Lung (tissue), 12 donors: ENCODE measurements around the gene CMTM5. TPM values are rescaled to one million over a fixed set of nuclear protein-coding genes. Genes with fewer than 3 reads are reported as not detected.

Source experiments
- ATAC-seq: fragments of 200-7000 bp; cut with Tn5 transposase; one replicate; pipeline ENCODE4 v1.9.1; 2020; ENCODE audit warnings: moderate number of reproducible peaks; ENCODE audit not compliant: insufficient read depth, low FRiP score
- DNase-seq, 3 donors: peaks; one replicate each; pipeline ENCODE4 v3.0.0-alpha.2; 2013 to 2017
- H3K27ac ChIP-seq, 2 donors: one replicate each; pipeline ENCODE4 v1.5.1; 2013; ENCODE audit warnings: mild to moderate bottlenecking in 2 of 2, moderate library complexity in 2 of 2, control low read depth in 1 of 2, inconsistent platforms in 1 of 2, low read depth in 1 of 2, low read length in 1 of 2
- H3K27me3 ChIP-seq, 3 donors: one replicate each; pipeline ENCODE4 v1.5.1; 2013; ENCODE audit warnings: low read length in 2 of 3; ENCODE audit not compliant: control insufficient read depth in 3 of 3, insufficient read depth in 3 of 3
- H3K36me3 ChIP-seq, 4 donors: one replicate each; pipeline ENCODE4 v1.5.1; 2013; ENCODE audit warnings: low read length in 4 of 4, mild to moderate bottlenecking in 1 of 4, moderate library complexity in 1 of 4; ENCODE audit not compliant: control insufficient read depth in 4 of 4, insufficient read depth in 4 of 4
- H3K4me1 ChIP-seq, 5 donors: one replicate each; pipeline ENCODE4 v1.5.1; 2013; ENCODE audit warnings: low read length in 5 of 5, mild to moderate bottlenecking in 2 of 5, moderate library complexity in 1 of 5; ENCODE audit not compliant: control insufficient read depth in 5 of 5, insufficient read depth in 5 of 5
- H3K4me3 ChIP-seq: one replicate; pipeline ENCODE4 v1.5.1; 2013; ENCODE audit warnings: mild to moderate bottlenecking, control low read depth, moderate library complexity
- H3K9ac ChIP-seq, 2 donors: one replicate each; pipeline ENCODE4 v1.5.1; 2013; ENCODE audit warnings: low read length in 2 of 2, control low read depth in 1 of 2; ENCODE audit not compliant: insufficient read depth in 1 of 2
- H3K9me3 ChIP-seq, 4 donors: one replicate each; pipeline ENCODE4 v1.5.1; 2013; ENCODE audit warnings: low read length in 3 of 4, mild to moderate bottlenecking in 1 of 4, moderate library complexity in 1 of 4; ENCODE audit not compliant: control insufficient read depth in 4 of 4, insufficient read depth in 3 of 4
- CTCF ChIP-seq: IDR thresholded peaks from 2 replicates; pipeline ENCODE4 v1.5.1; 2012; ENCODE audit warnings: mild to moderate bottlenecking; ENCODE audit errors: control extremely low read depth, extremely low read depth
- WGBS, 2 donors: extraction: QIAGEN DNeasy Blood & Tissue Kit; methylation state at CpG; one replicate each; pipeline ENCODE4 v1.1.7; 2013; 5-methylcytosine and 5-hydroxymethylcytosine counted together
- polyA plus RNA-seq, 2 donors: library from polyadenylated mRNA; stranded (reverse); fragments of 200-250 nt; gene quantifications; one replicate each; pipeline ENCODE4 v1.2.1, GENCODE V29; 2013
- total RNA-seq, 2 donors: library from RNA; depleted of rRNA in 1 of 2; stranded (reverse); fragments of >200 nt in 1 of 2; gene quantifications; one replicate each; pipeline ENCODE4 v1.2.1, GENCODE V29; 2014 to 2021
- donor health status: control.
- donor health status: control.
- donor health status: Bipolar disorder and iron deficiency.
- donor health status: healthy.
- donor health status: DM: yes; HTN: yes; CAD: no.

The CMTM5 gene
- total and polyA plus RNA-seq, 4 donors: 0.55 to 3.3 (median 1.4) TPM

- Histone ChIP-seq H3K36me3 (no peaks in the 10 kb centered on the region), H3K9me3 (no peaks in the 10 kb centered on the region), H3K27ac (peak overlapping the region in 1 of 2 donors; percentile 93), H3K4me1 (no peaks in the 10 kb centered on the region), H3K4me3 (no peak overlapping the region), H3K9ac (no peak overlapping the region), H3K27me3 (no peaks in the 10 kb centered on the region)
- DNase-seq (no peak), ATAC-seq (no peak)
- 81 to 86% methylated on average over 14 of the region's 14 CpGs for WGBS, 2 donors
- TF ChIP-seq CTCF: no peak
Observed at GRCh38 chr14:23409966-23410635, 33.3 kb downstream of the CMTM5 start.

- H3K9ac ChIP-seq: no peak overlapping the region
- ATAC-seq: no peak
- no peaks in the 10 kb centered on the region for H3K36me3 ChIP-seq
- H3K4me3 ChIP-seq: no peak overlapping the region
- H3K27me3 ChIP-seq: no peaks in the 10 kb centered on the region
- DNase-seq: no peak
- H3K27ac ChIP-seq: peak overlapping the region in 1 of 2 donors; percentile 93
- 81 to 91% methylated on average over 14 of the region's 14 CpGs for WGBS, 2 donors
- no peaks in the 10 kb centered on the region for H3K4me1 ChIP-seq
- no peak for TF ChIP-seq CTCF
- H3K9me3 ChIP-seq: no peaks in the 10 kb centered on the region
Observed at GRCh38 chr14:23411563-23412525, 35.0 kb downstream of the CMTM5 start.

GRCh38 chr14:23413681-23414080, 36.8 kb downstream of the CMTM5 start:
- Histone ChIP-seq H3K27me3 (no peaks in the 10 kb centered on the region), H3K9me3 (no peaks in the 10 kb centered on the region), H3K4me3 (no peak overlapping the region), H3K36me3 (no peaks in the 10 kb centered on the region), H3K9ac (no peak overlapping the region), H3K27ac (peak overlapping the region in 1 of 2 donors; percentile 93), H3K4me1 (no peaks in the 10 kb centered on the region)
- 90 to 93% methylated on average over 16 of the region's 16 CpGs for WGBS, 2 donors
- ATAC-seq: no peak
- TF ChIP-seq CTCF: no peak
- no peak for DNase-seq
